Stimulated activated memory B cell treated with anti-CD40 and anti-IgM and Interleukin-4, amounts not matched to agents 10 μg/mL and 1 μg/mL and 100 μg/mL, for 72 hours (primary cell): ENCODE measurements around the gene NDST3.

Source experiments
- ATAC-seq: fragments of 150-1000 bp; cut with Tn5 transposase; 2 replicates; pipeline ENCODE4 v1.10.0; 2021
- H3K27ac Mint-ChIP-seq: one replicate; pipeline ENCODE4 v1.8.0; 2022; ENCODE audit warnings: mild to moderate bottlenecking, mixed read lengths
- H3K27me3 Mint-ChIP-seq: one replicate; pipeline ENCODE4 v1.8.0; 2022; ENCODE audit warnings: mixed read lengths
- H3K36me3 Mint-ChIP-seq: one replicate; pipeline ENCODE4 v1.8.0; 2022; ENCODE audit warnings: mixed read lengths
- H3K4me1 Mint-ChIP-seq: one replicate; pipeline ENCODE4 v1.8.0; 2022; ENCODE audit warnings: mixed read lengths
- H3K4me3 Mint-ChIP-seq: one replicate; pipeline ENCODE4 v1.8.0; 2022; ENCODE audit warnings: mild to moderate bottlenecking, moderate library complexity, mixed read lengths
- H3K9me3 Mint-ChIP-seq: one replicate; pipeline ENCODE4 v1.8.0; 2022; ENCODE audit warnings: mixed read lengths

NDST3 gene

GRCh38 chr4:118037955-118038354, 3.7 kb downstream of the NDST3 start:
- Mint-ChIP-seq H3K27ac (no peak overlapping the region), H3K9me3 (peaks cover 2% of the 10 kb centered on the region), H3K4me1 (no peaks in the 10 kb centered on the region), H3K4me3 (no peak overlapping the region), H3K27me3 (peaks cover 10% of the 10 kb centered on the region), H3K36me3 (no peaks in the 10 kb centered on the region)
- no peak for ATAC-seq

- Mint-ChIP-seq H3K27me3 (no peaks in the 10 kb centered on the region), H3K4me3 (no peak overlapping the region), H3K36me3 (no peaks in the 10 kb centered on the region), H3K9me3 (no peaks in the 10 kb centered on the region), H3K27ac (no peak overlapping the region), H3K4me1 (no peaks in the 10 kb centered on the region)
- ATAC-seq, result no peak
These were observed 12.0 kb downstream of the NDST3 start for GRCh38 chr4:118046323-118046722.

GRCh38 chr4:118047043-118047442, 12.8 kb downstream of the NDST3 start:
- ATAC-seq, result no peak
- H3K36me3 Mint-ChIP-seq, result no peaks in the 10 kb centered on the region
- no peak overlapping the region for H3K4me3 Mint-ChIP-seq
- no peaks in the 10 kb centered on the region for H3K27me3 Mint-ChIP-seq
- H3K27ac Mint-ChIP-seq, result no peak overlapping the region
- peaks cover under 1% of the 10 kb centered on the region for H3K9me3 Mint-ChIP-seq
- no peaks in the 10 kb centered on the region for H3K4me1 Mint-ChIP-seq

- no peak overlapping the region for H3K4me3 Mint-ChIP-seq
- H3K4me1 Mint-ChIP-seq, result no peaks in the 10 kb centered on the region
- no peaks in the 10 kb centered on the region for H3K9me3 Mint-ChIP-seq
- ATAC-seq, result no peak
- no peaks in the 10 kb centered on the region for H3K36me3 Mint-ChIP-seq
- H3K27me3 Mint-ChIP-seq, result no peaks in the 10 kb centered on the region
- no peak overlapping the region for H3K27ac Mint-ChIP-seq
These were observed 24.7 kb downstream of the NDST3 start for GRCh38 chr4:118058955-118059354.

- no peak for ATAC-seq
- no peaks in the 10 kb centered on the region for H3K36me3 Mint-ChIP-seq
- no peaks in the 10 kb centered on the region for H3K27me3 Mint-ChIP-seq
These were observed 25.1 kb downstream of the NDST3 start for GRCh38 chr4:118059397-118059796.

GRCh38 chr4:118076958-118077766, 42.9 kb downstream of the NDST3 start:
- H3K9me3 Mint-ChIP-seq, result peaks cover 2% of the 10 kb centered on the region
- no peaks in the 10 kb centered on the region for H3K36me3 Mint-ChIP-seq
- H3K4me1 Mint-ChIP-seq, result no peaks in the 10 kb centered on the region
- no peak for ATAC-seq
- H3K27me3 Mint-ChIP-seq, result peaks cover 6% of the 10 kb centered on the region
- no peak overlapping the region for H3K4me3 Mint-ChIP-seq
- H3K27ac Mint-ChIP-seq, result no peak overlapping the region

More at GRCh38 chr4:118059397-118059796, 25.1 kb downstream of the NDST3 start:
- H3K4me1 Mint-ChIP-seq, result no peaks in the 10 kb centered on the region
- H3K4me3 Mint-ChIP-seq, result no peak overlapping the region
- no peaks in the 10 kb centered on the region for H3K9me3 Mint-ChIP-seq
- H3K27ac Mint-ChIP-seq, result no peak overlapping the region

GRCh38 chr4:118077767-118078105, 43.5 kb downstream of the NDST3 start:
- no peak for ATAC-seq
- no peaks in the 10 kb centered on the region for H3K36me3 Mint-ChIP-seq
- H3K27ac Mint-ChIP-seq, result no peak overlapping the region
- H3K9me3 Mint-ChIP-seq, result peaks cover 4% of the 10 kb centered on the region
- peaks cover 6% of the 10 kb centered on the region for H3K27me3 Mint-ChIP-seq
- no peak overlapping the region for H3K4me3 Mint-ChIP-seq
- H3K4me1 Mint-ChIP-seq, result no peaks in the 10 kb centered on the region

- Mint-ChIP-seq H3K9me3 (peaks cover 3% of the 10 kb centered on the region), H3K4me1 (no peaks in the 10 kb centered on the region), H3K27me3 (peaks cover 6% of the 10 kb centered on the region), H3K4me3 (no peak overlapping the region), H3K27ac (no peak overlapping the region), H3K36me3 (no peaks in the 10 kb centered on the region)
- ATAC-seq, result no peak
These were observed 47.1 kb downstream of the NDST3 start for GRCh38 chr4:118081434-118081833.

- H3K9me3 Mint-ChIP-seq, result peaks cover 3% of the 10 kb centered on the region
- peaks cover 6% of the 10 kb centered on the region for H3K27me3 Mint-ChIP-seq
- ATAC-seq, result no peak
- no peaks in the 10 kb centered on the region for H3K36me3 Mint-ChIP-seq
- H3K4me1 Mint-ChIP-seq, result no peaks in the 10 kb centered on the region
- no peak overlapping the region for H3K27ac Mint-ChIP-seq
- H3K4me3 Mint-ChIP-seq, result no peak overlapping the region
These were observed 47.9 kb downstream of the NDST3 start for GRCh38 chr4:118082182-118082581.

GRCh38 chr4:118085700-118086099, 51.4 kb downstream of the NDST3 start:
- Mint-ChIP-seq H3K4me3 (no peak overlapping the region), H3K36me3 (no peaks in the 10 kb centered on the region), H3K27me3 (no peaks in the 10 kb centered on the region), H3K27ac (no peak overlapping the region), H3K4me1 (no peaks in the 10 kb centered on the region), H3K9me3 (peaks cover 3% of the 10 kb centered on the region)
- no peak for ATAC-seq

- no peak overlapping the region for H3K4me3 Mint-ChIP-seq
- no peak for ATAC-seq
- peaks cover 3% of the 10 kb centered on the region for H3K9me3 Mint-ChIP-seq
- H3K27ac Mint-ChIP-seq, result no peak overlapping the region
- no peaks in the 10 kb centered on the region for H3K27me3 Mint-ChIP-seq
- no peaks in the 10 kb centered on the region for H3K36me3 Mint-ChIP-seq
- no peaks in the 10 kb centered on the region for H3K4me1 Mint-ChIP-seq
These were observed 52.1 kb downstream of the NDST3 start for GRCh38 chr4:118086344-118086743.

- peaks cover 3% of the 10 kb centered on the region for H3K9me3 Mint-ChIP-seq
- H3K4me1 Mint-ChIP-seq, result no peaks in the 10 kb centered on the region
- no peak overlapping the region for H3K27ac Mint-ChIP-seq
- H3K36me3 Mint-ChIP-seq, result no peaks in the 10 kb centered on the region
- ATAC-seq, result no peak
- no peak overlapping the region for H3K4me3 Mint-ChIP-seq
- no peaks in the 10 kb centered on the region for H3K27me3 Mint-ChIP-seq
These were observed 53.1 kb downstream of the NDST3 start for GRCh38 chr4:118087366-118087765.

- ATAC-seq, result no peak
- H3K9me3 Mint-ChIP-seq, result no peaks in the 10 kb centered on the region
- no peaks in the 10 kb centered on the region for H3K36me3 Mint-ChIP-seq
- no peaks in the 10 kb centered on the region for H3K4me1 Mint-ChIP-seq
- no peak overlapping the region for H3K27ac Mint-ChIP-seq
- no peaks in the 10 kb centered on the region for H3K27me3 Mint-ChIP-seq
- H3K4me3 Mint-ChIP-seq, result no peak overlapping the region
These were observed 64.8 kb downstream of the NDST3 start for GRCh38 chr4:118099106-118099505.

- no peaks in the 10 kb centered on the region for H3K9me3 Mint-ChIP-seq
- no peaks in the 10 kb centered on the region for H3K36me3 Mint-ChIP-seq
- no peak for ATAC-seq
These were observed 67.9 kb downstream of the NDST3 start for GRCh38 chr4:118102195-118102594.

GRCh38 chr4:118112117-118113046, 78.1 kb downstream of the NDST3 start:
- no peak overlapping the region for H3K27ac Mint-ChIP-seq
- ATAC-seq, result no peak
- H3K27me3 Mint-ChIP-seq, result no peaks in the 10 kb centered on the region
- no peaks in the 10 kb centered on the region for H3K4me1 Mint-ChIP-seq
- H3K4me3 Mint-ChIP-seq, result no peak overlapping the region
- H3K9me3 Mint-ChIP-seq, result peaks cover 3% of the 10 kb centered on the region
- H3K36me3 Mint-ChIP-seq, result no peaks in the 10 kb centered on the region

More at GRCh38 chr4:118102195-118102594, 67.9 kb downstream of the NDST3 start:
- H3K4me3 Mint-ChIP-seq, result no peak overlapping the region
- no peak overlapping the region for H3K27ac Mint-ChIP-seq
- no peaks in the 10 kb centered on the region for H3K27me3 Mint-ChIP-seq
- H3K4me1 Mint-ChIP-seq, result no peaks in the 10 kb centered on the region

GRCh38 chr4:118113220-118113619, 78.9 kb downstream of the NDST3 start:
- no peaks in the 10 kb centered on the region for H3K4me1 Mint-ChIP-seq
- no peak overlapping the region for H3K4me3 Mint-ChIP-seq

More at GRCh38 chr4:118113220-118113619, 78.9 kb downstream of the NDST3 start:
- no peaks in the 10 kb centered on the region for H3K27me3 Mint-ChIP-seq
- ATAC-seq, result no peak
- H3K36me3 Mint-ChIP-seq, result no peaks in the 10 kb centered on the region
- H3K27ac Mint-ChIP-seq, result no peak overlapping the region
- H3K9me3 Mint-ChIP-seq, result peaks cover 3% of the 10 kb centered on the region
